GM19467 (cell line): Measurements from ENCODE around the gene C6orf47.

Source experiments
- ATAC-seq: cut with Tn5 transposase; IDR thresholded peaks from one replicate; pipeline ENCODE4 v1.9.1; 2021; ENCODE audit warnings: mild to moderate bottlenecking, moderate library complexity; ENCODE audit not compliant: unreplicated experiment

The C6orf47 gene

GRCh38 chr6:31687860-31688693, 27.5 kb upstream of the C6orf47 start:
- ATAC-seq, result no peak

- ATAC-seq, result no peak
These were observed 26.7 kb upstream of the C6orf47 start for GRCh38 chr6:31687321-31687720.

- no peak for ATAC-seq
These were observed 25.9 kb upstream of the C6orf47 start for GRCh38 chr6:31686483-31686882.

DNA sequence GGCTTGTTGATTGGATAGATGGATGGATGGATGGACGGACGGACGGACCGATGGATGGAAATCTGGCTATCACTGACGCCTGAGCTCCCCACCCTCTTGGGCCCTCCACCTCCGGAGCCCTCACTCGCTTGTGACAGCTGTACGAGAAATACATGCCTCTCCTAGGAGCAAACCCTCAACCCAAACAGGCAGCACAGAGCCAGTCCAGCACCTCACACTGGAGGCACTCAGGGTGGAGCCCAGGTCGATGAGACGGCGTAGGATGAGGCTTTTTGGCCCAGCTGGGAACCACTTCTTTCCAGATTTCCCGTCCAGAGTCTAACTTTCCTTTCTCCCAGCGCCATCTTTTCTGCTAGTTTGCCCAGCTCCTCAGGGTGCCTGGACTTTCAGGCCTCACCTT, 23.0 kb upstream of the C6orf47 start:
- no peak for ATAC-seq

DNA sequence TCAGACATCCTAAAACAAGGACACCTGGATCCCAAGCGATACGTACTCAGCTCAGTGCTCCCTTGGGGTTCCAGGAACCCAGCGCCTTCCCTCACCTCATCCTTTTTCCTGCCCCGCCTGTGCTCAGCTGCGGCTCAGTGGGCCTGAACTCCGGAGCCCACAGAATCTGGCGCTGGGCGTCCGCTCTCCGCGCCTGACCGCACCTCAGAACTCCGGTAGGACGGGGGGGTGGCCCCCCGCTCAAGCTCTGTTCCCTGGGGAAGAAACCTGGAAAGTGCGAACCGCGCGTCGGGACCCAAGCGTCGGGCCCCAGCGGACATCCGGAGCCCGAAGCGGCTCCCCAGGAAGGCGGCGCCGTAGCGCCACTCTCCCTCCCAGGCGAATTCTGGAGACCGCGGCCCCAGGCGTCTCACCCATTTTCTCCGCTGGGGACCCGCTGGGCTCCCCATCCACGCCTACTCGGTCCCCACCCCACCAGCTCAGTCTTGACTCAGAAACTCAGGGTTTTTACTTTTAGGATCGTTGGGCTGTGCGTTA, 20.6 kb upstream of the C6orf47 start:
- ATAC-seq, result no peak

DNA sequence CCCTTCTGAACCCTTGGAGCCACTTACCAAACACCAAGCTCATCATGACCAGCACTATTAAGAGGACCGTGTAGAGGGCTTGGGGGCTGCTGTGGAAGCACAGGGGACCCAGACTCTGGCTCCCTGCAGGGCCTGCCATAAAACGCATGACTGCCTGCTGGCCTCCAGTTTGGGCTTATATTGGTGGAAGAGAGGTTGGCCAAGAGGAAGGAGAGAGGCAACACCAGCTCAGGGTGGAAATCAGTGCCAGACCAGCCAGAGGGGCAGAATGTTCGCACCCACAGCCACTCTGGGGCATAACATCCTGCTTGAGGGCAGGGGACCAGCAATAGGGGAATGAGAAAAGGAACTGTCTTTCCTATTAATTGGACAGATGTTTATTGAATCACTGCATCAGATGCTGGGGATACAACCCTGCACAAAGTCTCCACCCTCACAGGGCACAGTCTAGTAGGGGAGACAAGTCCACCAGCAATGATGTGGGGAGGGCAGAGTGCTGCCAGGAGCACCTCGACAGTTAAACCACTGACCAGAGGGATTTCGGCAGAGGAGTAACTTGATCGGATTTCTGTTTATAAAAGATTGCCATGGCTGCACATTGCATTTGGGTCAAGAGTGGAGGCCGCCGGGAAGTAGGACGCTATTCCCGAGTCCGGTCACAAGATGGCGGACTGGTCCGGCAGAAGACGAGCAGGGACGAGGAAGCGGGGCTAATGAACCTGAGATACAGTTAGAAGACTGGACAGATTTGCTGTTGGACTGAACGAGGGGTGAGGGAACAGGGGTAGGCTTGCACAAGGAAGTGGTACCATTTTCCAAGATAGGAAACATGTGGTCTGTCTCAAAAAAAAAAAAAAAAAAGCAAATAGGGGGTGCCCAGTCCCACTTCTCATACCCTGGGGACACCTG, 19.9 kb upstream of the C6orf47 start, which contains the start of gene LY6G5C:
Gene LY6G5C, minus strand, starts transcription at position 842 of the 909 bp plus-strand sequence. Its CDS starts 694 bp downstream, at position 148.
- ATAC-seq, result no peak

DNA sequence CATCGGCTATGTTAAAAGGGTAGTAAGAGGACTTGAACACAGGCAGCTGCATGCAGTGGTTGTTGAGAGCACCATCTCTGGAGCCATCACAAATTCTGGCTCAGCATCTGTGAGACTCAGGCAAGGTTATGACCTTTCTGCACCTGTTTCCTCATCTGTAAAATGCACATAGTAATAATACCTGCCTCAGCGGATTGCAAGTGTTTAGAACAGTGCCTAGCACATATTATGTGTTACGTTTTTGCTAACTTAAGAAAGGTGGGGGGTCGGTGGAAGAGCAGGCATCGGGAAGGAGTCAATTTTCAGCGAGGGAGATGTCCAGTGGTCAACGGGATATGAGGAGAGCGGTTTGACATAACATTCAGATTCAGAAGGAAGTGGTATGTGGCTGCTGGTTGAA, 17.4 kb upstream of the C6orf47 start:
- no peak for ATAC-seq

DNA sequence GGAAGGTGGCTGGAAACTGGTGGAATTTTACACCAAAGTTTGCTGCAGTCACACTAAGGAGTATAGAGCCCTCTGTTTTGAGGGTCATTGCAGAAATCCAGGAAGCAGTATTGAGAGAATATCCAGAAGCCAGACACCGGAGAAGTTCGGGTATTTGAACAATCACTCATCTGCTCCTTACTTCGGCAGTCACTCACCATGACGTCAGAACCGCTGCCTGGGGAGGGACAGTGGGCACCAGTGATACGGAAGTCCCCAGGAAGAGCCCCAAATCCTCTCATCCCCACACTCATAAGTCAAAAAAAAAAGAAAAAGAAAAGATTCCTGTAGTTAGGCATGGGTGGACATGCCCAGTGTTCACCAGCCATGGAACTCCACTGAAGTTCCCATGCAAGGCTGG, 16.3 kb upstream of the C6orf47 start:
- ATAC-seq, result no peak

- ATAC-seq, result no peak
These were observed 15.8 kb upstream of the C6orf47 start for GRCh38 chr6:31676322-31676903.

- no peak for ATAC-seq
These were observed 9.1 kb upstream of the C6orf47 start, which contains the start of gene LY6G5B for GRCh38 chr6:31669676-31670075. TSS of gene LY6G5B (plus strand) at chr6:31669976. CDS start at chr6:31670951, 975 bp downstream.

- ATAC-seq, result no peak
These were observed 5.9 kb upstream of the C6orf47 start for GRCh38 chr6:31666337-31666965.

DNA sequence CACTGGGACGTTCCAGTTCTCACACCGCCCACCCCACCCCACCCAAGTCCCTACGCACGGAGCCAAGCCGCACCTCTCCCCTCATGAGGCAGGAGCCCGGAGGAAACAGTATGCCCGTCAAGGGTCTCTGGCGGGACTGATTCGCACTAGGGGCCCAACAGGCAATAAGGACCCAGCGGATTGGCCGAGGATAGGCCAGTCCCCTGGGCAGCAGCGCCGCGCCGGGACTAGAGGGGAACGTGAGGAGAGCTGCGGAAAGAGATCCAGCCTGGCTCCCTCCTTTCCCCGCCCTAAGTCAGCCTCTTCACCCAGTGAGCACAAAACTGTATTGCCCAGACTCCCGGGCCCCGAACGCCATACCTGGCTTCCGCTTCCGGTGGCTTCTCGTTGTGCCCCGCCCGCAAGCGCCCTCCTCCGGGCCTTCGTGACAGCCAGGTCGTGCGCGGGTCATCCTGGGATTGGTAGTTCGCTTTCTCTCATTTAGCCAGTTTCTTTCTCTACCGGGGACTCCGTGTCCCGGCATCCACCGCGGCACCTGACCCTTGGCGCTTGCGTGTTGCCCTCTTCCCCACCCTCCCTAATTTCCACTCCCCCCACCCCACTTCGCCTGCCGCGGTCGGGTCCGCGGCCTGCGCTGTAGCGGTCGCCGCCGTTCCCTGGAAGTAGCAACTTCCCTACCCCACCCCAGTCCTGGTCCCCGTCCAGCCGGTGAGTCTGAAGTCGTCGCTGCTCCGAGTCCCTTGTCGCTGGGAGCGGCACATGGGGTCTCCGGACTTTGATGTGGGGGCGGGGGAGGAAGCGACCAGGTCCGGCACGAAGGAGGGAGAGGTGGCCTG, 5.1 kb upstream of the C6orf47 start, which contains the start of gene CSNK2B:
Gene CSNK2B, plus strand, starts transcription at position 580 of the 836 bp plus-strand sequence. CDS start 752 bp downstream, outside the sequence.
- ATAC-seq, result peak; percentile 68

- ATAC-seq, result peak; percentile 23
These were observed 4.4 kb upstream of the C6orf47 start, which contains the start of gene GPANK1 for GRCh38 chr6:31664790-31665500. TSS of gene GPANK1 (minus strand) at chr6:31664997. CDS start at chr6:31664478, 519 bp downstream.

DNA sequence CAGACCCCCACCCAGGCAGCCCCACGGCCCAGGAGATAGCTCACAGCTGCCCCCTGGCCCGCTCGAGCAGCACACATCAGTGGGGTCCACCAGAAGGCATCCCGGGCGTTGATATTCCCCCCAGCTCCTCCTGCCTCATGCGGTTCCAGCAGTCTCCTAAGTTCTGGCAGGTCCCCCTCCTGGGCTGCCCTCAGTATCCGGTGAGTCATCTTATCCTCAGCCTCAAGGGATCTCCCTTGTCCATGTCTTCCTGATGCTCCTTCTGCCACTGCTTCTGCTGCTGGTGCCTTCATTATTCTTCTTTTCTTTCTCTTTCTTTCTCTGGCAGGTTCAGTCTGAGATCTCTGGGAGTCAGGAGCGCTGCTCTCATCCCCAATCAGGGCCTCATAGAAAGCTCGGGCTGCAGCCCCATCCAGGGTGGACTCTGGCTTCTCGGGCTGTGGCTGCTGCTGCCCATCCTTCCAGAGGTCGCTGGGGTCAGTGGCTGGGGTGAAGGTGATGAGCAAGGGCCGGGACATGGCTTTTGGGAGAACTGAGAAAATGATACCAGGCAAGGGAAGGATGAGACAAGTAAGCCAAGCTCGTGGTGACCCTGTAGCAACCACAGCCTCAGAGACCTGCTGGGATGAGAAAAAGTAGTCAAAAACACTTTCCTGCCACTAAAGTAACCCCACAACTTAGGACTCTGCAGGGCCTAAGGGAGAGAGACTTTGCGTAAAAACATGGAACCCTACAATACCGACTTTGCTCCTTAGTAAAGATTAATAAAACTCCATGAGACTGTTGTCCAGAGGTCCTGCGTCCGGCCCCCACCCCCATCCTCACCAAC, 3.6 kb upstream of the C6orf47 start:
- ATAC-seq, result no peak

- ATAC-seq, result no peak
These were observed 2.8 kb upstream of the C6orf47 start for GRCh38 chr6:31663126-31663960.

- no peak for ATAC-seq
These were observed 1.6 kb upstream of the C6orf47 start for GRCh38 chr6:31662124-31662723.
